Frontal cortex (tissue), 4 donors: ENCODE measurements around the gene TRIM25. TPM values are rescaled to one million over a fixed set of nuclear protein-coding genes. Genes with fewer than 3 reads are reported as not detected.
A peak's percentile ranks its signal among the peaks of the same experiment; 100 is the strongest.
"Not testable (repeated sequence)": the region's sequence is repeated elsewhere in the genome, so short reads cannot be mapped to it uniquely, and the experiment has no call there.

Source experiments
- DNase-seq, 2 donors: peaks; one replicate each; pipeline ENCODE4 v3.0.0; 2012; ENCODE audit warnings: low spot score in 2 of 2
- FAIRE-seq: peaks from 2 replicates; lab custom pipeline; 2012; peaks lifted over from hg19 to GRCh38; lab: Jason Lieb, UNC
- total RNA-seq: library from RNA; depleted of rRNA; stranded (reverse); fragments of >200 nt; gene quantifications from one replicate; pipeline ENCODE4 v1.2.3, GENCODE V29; 2014
- donor health status: control.
- donor health status: control.
- donor health status: control.

TRIM25 gene, protein sequence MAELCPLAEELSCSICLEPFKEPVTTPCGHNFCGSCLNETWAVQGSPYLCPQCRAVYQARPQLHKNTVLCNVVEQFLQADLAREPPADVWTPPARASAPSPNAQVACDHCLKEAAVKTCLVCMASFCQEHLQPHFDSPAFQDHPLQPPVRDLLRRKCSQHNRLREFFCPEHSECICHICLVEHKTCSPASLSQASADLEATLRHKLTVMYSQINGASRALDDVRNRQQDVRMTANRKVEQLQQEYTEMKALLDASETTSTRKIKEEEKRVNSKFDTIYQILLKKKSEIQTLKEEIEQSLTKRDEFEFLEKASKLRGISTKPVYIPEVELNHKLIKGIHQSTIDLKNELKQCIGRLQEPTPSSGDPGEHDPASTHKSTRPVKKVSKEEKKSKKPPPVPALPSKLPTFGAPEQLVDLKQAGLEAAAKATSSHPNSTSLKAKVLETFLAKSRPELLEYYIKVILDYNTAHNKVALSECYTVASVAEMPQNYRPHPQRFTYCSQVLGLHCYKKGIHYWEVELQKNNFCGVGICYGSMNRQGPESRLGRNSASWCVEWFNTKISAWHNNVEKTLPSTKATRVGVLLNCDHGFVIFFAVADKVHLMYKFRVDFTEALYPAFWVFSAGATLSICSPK
- 0.82 TPM for total RNA-seq

DNA sequence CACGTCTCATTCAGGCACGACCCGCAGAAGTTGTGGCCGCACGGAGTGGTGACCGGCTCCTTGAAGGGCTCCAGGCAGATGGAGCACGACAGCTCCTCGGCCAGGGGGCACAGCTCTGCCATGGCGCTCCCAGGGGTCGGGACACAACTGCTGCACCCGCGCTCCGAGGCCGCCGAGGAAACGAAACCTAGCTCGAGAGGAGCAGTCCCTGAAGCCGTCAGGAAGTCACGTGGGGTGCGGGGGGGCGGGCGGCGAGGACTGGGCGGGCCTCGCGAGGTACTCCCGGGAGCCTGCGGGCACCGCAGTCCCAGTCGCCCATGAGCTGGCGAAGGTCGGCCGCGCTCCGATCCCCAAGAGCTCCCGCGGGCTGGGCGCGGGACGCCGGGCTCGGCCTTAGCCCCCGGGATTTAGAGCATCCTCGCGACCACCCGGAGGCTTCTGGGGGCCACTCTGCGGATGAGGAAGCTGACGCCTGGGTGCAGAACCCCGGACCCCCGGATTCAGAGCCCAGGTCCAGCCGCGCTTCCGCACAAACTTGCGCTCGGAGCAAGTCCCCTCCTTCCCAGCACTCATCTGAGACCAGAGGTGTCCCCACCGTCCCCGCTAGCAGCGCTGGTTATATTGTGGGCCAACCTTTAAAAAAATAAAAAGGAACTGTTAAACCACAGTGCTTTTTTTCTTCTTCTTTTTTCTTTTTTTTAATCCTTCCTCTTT lies at the start of gene TRIM25:
Gene TRIM25, minus strand, starts transcription at position 183 of the 714 bp plus-strand sequence. Its CDS starts 61 bp downstream, at position 122.
- FAIRE-seq, result no peak

DNA sequence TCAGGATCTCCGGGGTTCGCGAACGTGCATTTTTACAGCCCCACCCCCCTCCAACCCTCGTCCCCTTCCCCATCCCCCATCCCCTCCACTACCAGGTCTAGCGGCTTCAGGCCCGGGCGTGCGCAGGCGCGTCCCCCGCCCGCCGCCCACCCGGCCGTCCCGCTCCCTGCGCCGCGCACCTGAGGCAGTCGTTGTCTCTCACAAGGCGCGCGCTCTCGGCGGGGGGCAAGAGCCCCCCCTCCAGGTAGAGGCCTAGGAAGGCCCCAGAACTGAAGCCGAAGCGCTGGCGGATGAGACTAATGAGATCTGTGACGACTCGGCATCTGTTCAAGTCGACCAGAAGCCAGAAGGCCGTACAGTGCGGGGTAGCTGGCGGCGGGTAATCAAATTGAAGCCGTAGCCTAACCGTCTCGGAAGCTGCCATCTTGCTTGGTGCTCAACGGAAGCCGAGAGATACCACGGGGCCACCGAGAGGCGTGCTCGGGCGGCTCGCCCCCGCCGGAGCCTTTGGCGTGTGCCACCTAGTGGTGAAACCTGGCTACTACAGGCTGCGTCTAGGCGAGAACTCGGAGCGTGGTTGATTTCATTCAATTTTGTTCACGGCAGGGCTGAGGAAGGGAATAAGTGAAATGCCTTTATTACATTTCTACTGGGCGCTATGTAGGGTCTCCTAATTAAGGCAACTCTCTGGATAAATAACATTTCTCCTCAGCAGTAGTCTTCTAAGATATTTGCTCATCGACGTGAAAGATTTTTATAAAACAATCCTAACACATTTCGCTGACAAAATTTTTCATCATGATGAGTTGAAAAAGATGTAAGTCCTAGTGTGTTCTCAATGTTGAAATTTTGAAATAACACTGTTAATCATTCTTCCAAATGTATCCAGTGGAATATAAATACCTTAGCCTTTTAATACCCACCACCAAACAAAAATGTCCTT lies 47.0 kb upstream of the TRIM25 start, which contains the start of gene COIL:
Gene COIL, minus strand, starts transcription at position 455 of the 943 bp plus-strand sequence. Its CDS starts 31 bp downstream, at position 424.
- FAIRE-seq, result no peak
- peak; percentile 91 for DNase-seq

More for the DNA sequence above, at the start of gene TRIM25:
- DNase-seq, result peak; percentile 82 to 93

DNA sequence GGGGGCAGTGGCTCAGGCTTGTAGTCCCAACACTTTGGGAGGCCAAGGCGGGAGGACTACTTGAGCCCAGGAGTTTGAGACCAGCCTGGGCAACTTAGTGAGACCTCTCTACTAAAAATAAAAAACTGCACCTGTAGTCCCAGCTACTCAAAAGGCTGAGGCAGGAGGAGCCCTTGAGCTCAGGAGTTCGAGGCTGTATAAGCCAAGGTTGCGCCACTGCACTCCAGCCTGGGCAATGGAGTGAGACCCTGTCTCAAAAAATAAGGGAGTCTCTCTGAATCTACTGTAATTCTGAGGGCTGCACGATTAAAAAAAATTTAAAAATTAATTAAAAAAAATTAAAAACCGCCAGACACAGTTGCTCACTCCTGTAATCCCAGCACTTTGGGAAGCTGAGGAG lies 43.1 kb upstream of the TRIM25 start:
- FAIRE-seq (no peak), DNase-seq (no peak)

DNA sequence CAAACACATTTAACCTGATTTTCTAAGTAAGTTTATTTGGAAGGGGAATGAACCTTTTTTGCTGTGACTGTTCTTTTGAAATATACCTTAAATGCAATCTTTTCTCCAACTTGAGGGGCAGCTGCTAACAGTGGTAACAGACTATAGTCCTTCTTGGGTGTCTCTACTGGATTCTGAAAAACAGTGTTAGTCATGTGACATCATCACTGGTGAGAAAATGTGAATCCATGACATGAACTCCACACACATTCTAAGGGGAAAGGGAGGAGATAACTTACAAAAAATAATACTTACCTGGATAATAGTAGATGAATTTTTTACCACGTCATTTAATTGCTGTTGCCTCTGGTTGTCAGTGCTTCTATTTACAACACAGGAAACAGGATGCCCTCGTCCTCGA lies 35.7 kb upstream of the TRIM25 start:
- FAIRE-seq (no peak), DNase-seq (no peak)

DNA sequence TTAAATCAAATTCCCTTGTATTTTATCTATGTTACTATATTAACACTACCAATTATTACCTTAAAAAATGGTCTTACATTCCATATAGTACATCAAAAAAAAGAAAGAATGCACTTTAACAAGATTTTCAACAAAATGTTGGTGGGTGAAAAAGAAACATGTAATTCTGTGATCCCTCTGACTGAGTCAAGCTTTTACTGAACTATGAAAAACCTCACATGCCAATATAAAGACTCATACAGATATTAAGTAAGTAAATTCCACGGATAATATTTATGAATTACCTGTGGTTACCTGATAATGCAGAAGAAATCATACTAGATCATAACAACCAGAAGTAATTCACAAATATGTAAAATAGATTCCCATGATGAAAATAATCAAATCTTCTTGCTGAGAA lies 34.6 kb upstream of the TRIM25 start:
- FAIRE-seq, result no peak
- no peak for DNase-seq

DNA sequence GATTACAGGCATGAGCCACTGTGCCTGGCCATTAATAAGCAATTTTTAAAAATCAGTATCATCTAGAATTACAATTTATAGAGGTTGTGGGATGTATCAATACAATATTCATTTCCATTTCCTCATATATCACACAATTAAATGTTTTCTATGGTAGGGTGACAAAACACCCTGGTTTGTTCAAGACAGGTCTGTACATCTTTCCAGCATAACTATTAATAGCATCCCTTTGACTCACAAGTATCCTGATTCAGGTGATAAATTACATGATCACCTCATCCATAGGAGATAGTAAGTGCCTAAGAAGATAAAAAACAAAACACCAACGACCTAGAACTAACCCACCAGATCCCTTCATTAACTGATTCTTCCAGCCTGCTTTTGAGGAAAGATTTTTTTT lies 33.9 kb upstream of the TRIM25 start:
- FAIRE-seq (no peak), DNase-seq (no peak)

DNA sequence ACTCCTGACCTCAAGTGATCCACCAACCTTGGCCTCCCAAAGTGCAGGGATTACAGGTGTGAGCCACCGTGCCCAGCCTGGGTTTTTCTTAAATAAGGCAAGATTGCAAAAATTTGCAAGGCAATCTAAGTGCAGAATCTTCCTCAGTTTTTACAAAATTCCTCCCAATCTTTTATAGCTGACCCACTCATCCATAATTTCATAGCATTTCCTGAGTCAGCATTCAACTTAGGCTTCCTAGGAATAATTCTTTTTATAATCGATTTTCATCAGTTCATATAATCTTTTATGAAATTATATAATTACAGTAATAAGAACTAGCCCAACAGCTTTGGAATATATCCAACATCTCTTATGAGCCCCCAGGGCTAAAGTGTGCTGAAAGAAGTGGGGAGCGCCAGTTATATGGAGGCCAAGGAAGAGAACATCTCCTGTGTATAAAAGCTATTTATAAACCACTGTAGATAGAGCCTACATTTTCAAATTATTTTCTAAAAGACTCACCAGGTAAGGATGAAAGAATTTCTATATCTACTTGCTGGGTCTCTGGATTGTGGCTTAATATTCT lies 32.2 kb upstream of the TRIM25 start:
- DNase-seq (no peak), FAIRE-seq (no peak)

DNA sequence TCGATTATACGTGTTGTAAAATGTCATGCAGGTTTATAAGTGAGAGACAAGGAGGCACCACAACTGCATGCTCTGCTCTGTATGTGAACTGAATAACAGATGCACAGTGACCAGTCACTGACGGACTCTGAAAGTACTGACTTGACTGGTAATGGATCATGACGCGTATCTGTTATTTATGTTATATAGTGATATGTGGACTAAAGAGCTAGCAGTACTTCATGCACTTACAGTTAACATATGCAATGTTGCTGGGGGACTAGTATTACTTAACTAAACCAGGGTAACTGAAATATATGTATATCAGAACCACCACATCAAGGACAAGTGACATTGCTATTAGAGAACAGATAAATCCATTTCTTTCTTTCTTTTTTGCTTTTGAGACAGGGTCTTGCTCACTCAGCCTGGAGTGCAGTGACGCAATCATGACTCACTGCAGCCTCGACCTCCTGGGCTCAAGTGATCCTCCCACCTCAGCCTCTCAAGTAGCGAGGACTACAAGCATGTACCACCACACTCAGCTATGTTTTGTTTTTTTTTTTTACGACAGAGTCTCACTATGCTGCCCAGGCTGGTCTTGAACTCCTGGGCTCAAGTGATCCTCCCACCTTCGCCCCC lies 29.8 kb upstream of the TRIM25 start:
- no peak for FAIRE-seq
- no peak for DNase-seq

DNA sequence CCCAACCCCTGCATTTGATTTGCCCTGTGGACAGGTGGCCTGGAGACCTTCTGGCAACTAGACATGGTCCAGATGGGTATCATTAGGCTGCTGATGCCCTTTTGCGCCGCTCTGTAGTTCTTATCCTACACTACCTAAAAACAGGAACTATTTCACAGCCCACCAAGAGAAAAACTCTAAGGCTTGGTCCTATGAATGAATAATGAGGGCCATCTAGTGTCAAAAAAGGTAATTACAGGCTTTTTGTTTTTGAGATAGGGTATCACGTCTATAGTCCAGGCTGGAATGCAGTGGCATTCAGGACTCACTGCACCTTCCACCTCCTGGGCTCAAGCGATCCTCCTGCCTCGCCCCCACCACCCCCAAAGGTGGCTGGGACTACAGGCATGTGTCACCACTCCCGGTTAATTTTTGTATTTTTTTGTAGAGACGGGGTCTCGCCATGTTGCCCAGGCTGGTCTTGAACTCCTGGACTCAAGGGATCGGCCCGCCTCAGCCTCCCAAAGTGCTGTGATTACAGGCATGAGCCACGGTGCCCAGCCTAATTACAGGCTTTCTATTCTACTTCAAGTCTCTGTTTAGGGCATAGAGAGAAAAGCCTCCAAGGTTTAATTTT lies 26.1 kb upstream of the TRIM25 start:
- FAIRE-seq (no peak), DNase-seq (peak in 1 of 2 donors; percentile 49)

DNA sequence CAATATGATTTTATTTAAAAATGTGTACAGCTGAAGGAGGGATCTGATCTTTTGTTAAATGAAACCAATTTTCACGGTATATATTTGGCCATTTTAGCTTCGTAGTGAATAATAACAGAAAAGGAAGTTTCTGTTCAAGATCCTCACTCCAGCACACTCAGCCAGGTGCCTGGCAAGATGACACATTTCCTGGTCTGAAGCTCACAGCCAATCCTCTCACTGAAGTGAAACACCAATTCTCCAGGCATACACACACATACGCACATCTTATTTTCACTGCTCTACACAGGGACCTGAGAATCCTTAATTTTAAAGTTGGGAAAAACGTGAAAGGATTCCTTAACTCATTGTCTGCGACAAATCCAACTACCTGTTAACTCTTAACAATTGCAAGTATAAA lies 24.4 kb upstream of the TRIM25 start:
- not testable (repeated sequence) for FAIRE-seq, DNase-seq

DNA sequence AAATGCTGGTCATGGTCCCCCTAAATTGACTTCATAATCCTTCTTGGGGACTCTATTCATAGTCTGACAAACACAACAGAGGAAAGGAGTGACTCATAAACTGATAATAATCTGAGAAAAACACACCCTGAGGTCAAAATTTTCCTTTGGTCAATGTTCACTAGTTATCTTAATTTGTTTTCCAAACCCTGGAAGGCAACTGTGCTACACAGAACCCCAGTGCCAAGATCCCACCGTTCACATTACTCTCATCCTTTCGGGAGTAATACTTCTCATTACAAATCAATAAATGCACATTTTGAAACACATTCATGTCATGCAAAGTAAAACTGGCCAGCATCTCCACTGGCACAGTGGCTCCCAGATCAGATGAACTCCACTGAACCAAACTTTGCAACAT lies 23.8 kb upstream of the TRIM25 start:
- DNase-seq, result no peak
- FAIRE-seq, result no peak

DNA sequence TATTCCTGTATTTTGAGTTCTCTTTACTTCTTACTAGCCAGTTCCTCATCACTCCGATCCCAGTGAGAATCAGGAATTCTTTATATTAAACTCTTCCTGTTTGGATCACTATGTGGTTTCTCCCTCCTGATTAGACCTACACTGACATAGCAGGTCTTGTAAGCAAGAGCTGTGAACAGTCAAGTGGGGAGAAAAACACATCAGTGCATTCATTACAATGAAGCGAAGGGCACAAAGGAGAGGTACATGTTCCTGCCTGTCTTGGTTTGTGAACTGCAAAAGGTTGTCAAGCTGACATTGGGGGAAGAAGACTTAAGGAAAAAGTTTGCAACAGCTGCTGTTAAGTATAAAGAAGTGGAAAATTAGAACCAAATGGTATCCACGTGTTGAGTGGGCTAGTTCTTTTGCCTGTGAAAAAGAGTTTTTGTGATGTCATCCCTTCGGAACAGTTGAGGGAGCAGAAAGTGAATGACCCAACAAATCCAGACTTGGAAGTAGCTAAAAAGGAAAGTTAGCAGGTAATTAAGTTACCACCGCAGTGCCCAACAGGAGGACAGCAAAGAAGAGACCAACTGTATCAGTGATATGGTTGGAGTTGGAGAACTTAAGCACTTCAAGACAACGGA lies 23.0 kb upstream of the TRIM25 start:
- DNase-seq (no peak), FAIRE-seq (no peak)

DNA sequence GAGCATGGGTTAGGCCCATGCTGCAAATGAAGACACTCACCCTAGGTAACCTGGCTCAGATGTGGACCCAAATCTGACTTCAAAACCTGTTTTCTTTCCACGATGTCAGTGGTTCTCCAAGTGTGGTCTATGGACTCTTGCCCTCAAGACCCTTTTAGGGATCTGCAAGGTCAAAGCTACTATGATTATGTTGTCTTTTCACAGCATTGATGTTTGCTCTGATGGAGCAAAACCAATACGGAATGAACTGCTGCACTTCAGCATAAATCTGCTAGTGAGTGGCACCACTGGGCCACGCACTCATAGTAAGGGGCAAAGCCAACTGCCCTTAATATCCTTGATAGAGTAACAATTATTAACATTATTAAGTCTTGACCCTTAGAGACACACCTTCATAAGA lies 21.6 kb upstream of the TRIM25 start:
- FAIRE-seq, result no peak

DNA sequence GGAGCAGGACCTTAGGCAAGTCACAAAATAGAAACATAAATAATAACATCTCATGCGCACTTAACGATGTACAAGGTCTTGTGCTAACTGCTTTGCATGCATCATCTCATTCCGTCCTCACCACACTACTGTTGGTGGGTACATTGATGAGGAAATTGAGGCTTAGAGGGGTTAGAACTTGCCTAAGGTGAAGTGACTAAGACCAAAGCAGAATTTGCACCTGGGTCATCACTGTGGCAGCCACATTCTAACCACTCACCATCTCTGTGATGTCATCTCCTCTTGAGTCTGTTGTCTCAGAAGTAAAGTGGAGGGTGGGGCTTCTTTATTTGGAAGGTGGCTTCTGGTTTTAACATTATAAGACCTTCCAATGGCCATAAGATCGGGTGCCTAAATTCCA lies 20.4 kb upstream of the TRIM25 start:
- FAIRE-seq (no peak), DNase-seq (no peak)

More for the DNA sequence above, 21.6 kb upstream of the TRIM25 start:
- DNase-seq, result no peak

DNA sequence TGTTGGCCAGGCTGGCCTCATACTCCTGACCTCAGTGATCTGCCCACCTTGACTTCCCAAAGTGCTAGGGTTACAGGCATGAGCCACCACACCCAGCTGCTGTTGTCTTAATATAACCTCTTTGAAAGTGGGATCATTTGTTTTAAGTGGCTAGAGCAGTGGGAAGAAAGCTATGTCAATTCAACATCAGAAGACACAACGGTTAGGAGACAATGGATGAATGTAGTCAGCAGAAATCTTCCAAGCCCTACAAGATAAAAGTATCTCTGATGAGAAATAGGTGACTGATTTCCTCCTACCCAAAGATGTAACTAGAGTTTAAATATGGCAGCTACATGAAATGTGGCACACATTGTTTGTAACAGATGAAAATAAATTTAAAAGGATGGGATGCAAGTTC lies 20.0 kb upstream of the TRIM25 start:
- no peak for DNase-seq
- FAIRE-seq, result no peak

DNA sequence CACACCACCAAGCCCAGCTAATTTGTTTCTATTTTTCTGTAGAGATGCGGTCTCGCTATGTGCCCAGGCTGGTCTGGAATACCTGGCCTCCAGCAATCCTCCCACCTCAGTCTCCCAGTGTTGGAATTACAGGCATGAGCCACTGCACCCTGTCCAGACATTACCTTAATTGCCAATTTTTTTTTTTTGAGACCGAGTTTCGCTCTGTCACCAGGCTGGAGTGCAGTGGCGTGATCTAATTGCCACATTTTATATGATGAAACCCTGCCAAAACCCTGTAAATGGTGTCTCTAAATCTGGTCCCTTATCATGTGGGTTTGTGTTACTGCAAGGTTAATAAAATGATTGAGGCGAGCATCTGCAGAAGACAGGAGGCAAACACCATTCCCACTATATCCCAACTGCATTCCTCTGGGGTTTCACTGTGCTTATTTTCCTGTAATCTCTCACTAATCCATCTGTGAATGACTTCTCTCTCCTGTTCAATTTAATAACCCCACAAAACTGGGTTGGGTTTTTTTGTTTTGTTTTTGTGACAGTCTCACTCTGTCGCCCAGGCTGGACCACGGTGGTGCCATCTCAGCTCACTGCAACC lies 19.4 kb upstream of the TRIM25 start:
- DNase-seq (no peak), FAIRE-seq (no peak)

DNA sequence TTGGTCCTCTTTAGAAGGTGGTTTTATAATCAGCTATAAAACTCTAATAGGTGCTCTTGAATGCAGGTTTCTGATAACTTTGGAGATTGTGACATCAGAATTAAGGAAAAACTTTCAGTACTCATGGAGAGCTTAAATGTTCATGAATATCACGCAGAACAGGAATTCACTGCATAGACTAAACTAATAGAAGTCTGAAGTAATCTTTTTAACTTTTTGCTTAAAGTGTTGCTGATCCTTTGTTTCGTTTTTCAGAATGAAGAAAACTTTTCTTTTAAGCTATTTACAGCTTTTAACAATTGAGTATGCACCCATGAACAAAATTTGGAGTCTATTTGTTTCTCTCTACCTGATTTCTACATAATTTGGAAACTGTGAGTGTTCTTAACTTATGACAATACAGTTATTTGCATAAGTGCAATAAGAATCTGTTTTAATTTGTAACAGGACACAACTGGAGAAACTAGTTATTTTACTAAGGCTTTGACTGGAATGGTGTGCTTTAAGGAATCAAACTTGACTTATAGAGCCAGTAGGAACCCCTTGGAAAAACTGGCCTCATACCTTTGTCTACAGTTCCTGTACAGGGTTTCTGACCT lies 17.0 kb upstream of the TRIM25 start:
- DNase-seq (no peak), FAIRE-seq (no peak)
